NCI-H460 (cell line): ENCODE measurements around the gene EZH2. TPM values are rescaled to one million over a fixed set of nuclear protein-coding genes. Genes with fewer than 3 reads are reported as not detected.

Source experiments
- DNase-seq: peaks from one replicate; pipeline ENCODE4 v3.0.0-alpha.2; 2016; ENCODE audit warnings: low read depth; ENCODE audit errors: extremely low read depth
- polyA plus RNA-seq: library from polyadenylated mRNA; depleted of rRNA; stranded (reverse); fragments of >200 nt; gene quantifications from 2 replicates; pipeline ENCODE4 v1.2.3, GENCODE V29; 2014; cell fraction: nucleus; rRNA removed
- total RNA-seq: library from RNA; depleted of rRNA; stranded (reverse); fragments of >200 nt; shearing (Covaris generic); gene quantifications from 2 replicates; pipeline ENCODE4 v1.2.3, GENCODE V29; 2014; rRNA removed

EZH2 gene
- total RNA-seq = 26.0 and 35.5 TPM in 2 replicates
- polyA plus RNA-seq = 59.8 and 66.8 TPM in 2 replicates

- DNase-seq = no peak
Measured at GRCh38 chr7:148884049-148884298, at the start of gene EZH2. TSS of gene EZH2 (minus strand) at chr7:148884291. CDS start at chr7:148847298, 36,993 bp downstream.

DNA sequence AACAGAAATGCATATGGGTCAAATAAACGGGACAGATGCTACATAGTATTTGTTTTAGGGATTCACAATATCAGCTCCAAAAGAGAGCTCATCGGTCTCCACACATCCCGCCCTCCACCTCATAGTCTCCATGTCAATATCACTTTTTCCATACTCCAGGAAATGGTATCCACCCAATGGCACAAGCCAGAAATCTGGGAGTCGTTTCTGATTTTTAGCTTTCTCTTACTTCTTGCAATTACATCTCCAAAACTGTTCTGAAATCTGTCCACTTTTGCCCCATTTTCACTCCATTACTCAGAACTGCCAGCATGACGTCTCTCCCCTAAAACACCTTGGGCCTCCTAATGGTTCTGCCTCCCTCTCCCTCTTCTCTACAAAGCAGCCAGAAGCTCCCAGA lies 47.4 kb upstream of the EZH2 start:
- DNase-seq = no peak

GRCh38 chr7:148930335-148930734 lies 46.2 kb upstream of the EZH2 start:
- no peak for DNase-seq

- no peak for DNase-seq
Measured at GRCh38 chr7:148929176-148929575, 45.1 kb upstream of the EZH2 start.

DNA sequence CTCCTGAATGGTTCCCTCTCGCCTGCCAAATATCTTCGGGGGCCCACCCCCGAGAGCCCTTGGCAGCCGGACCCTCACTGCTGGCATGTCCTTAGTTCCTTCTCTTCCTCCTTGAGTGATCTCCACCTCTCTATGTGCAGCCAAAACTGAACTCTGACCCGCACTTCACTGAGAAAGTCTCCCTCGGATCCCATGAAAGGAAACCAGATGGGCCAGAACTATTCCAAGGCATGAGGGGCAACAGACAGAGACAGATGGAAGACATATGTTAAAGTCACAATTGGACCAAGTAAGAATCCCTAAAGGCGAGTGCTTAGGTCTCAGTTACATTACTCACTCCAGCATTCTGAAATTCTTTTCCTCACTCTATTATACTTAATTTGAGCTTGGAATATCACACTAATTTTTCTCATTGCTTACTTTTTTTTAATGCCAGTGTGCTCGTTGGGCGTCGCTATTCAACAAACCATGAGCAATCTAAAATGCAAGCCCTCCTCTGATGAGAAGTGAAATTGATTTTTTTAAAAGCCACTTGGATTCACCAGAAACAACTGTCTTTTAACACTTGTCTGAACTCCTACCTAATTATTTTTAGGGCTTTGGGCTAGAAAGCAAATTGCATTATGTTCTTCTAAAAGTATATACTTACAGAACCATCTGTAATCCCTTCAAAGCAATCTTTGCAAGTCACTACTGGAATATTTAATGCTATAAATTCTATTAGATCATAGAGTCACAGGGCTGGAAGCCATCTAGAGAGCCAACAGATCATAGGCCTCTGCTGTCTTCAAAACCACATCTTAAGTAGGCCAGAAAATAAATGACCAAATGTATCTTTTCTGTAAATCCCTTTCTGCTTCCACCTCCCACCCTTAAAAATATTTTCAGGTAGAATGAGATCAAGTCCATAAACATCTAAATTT lies 43.3 kb upstream of the EZH2 start:
- no peak for DNase-seq

GRCh38 chr7:148925836-148926235 lies 41.7 kb upstream of the EZH2 start:
- no peak for DNase-seq

DNA sequence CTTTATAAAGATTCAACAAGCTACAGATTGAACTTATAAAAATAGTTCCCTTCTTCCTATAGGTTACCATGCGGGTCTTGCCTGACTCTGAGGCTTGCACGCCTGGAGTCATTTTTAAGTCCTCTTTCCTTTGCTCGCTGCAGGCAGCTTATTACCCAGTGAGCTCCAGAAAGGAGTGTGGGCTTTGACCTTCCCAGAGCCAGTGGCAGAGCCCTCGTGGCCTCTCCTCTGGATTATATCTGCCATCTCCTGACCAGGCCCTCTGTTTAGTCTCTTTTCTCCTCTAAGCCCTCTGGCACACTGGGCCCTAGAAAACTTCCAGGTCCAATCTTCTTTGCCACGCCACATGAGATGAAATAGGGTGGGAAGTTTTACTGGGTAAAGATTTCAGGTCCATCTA lies 39.9 kb upstream of the EZH2 start:
- DNase-seq = no peak

DNA sequence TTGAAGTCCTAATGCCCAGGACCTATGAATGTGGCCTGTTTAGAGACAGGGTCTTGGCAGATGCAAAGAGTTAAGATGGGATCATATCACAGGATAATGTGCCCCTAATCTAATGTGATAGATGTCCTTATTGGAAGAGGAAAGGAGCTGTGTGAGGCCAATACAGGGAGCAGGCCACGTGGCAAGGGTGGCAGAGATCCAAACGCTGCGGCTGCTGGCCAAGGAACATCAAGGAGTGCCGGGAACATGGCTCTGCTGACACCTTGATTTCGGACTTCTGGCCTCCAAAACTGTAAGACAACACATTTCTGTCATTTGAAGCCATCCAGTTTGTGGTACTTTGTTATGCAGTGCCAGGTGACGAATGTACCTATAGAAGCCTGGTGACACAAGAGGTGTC lies 37.7 kb upstream of the EZH2 start:
- DNase-seq = no peak

DNA sequence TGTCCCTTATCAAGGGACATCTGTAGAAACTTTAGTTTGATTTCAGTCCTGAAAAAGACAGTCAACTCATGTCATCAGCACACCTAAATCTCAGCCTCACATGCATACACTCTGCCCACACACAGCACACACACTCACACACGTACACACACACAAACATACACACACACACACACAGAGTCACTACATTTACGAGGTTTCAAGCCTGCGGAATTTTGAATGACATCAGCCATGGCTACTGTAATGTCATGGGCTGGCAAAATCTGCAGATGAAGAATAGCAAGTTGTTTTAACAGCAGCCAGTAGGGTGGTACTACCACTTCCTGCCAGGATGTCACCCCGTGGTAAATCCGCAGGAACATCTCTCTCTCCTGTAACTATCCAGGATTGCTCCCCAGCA lies 37.1 kb upstream of the EZH2 start:
- DNase-seq = no peak

DNA sequence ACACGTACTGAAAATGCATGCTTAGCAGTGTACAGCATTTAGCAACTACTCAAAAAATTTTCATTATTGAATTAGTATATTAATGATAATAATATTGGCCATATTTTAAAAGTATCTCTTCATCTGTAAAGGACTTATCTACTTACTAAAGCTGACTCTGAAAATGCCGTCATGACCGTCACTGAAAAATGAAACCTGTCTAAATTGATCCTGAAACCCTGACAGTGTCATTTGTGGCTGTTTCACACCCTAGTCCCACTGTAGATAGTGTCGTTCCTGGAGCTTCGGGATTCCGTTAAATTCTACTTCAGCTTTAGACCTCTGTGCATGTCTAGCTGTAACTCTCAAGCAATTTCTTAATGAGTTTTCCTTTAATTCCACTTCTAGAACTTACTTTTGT lies 35.8 kb upstream of the EZH2 start:
- DNase-seq = no peak

DNA sequence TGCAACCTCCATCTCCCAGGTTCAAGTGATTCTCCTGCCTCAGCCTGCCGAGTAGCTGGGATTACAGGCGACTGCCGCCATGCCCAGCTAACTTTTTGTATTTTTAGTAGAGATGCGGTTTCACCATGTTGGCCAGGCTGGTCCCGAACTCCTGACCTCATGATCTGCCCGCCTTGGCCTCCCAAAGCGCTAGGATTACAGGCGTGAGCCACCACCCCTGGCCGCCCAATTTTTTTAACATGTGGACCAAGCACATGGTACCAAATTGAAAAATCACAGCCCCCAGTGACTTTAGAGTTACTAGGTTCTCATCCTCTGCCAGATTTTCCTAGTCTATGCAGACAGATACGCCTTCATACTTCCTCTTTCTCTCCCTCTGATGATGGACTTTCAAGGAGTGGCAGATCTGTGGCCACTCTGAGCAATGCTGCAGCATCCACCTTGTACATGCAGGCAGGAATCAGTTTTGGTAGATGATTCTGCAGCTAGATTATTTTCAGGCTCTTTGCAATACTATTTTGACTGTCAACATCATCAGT lies 34.0 kb upstream of the EZH2 start:
- DNase-seq = no peak

DNA sequence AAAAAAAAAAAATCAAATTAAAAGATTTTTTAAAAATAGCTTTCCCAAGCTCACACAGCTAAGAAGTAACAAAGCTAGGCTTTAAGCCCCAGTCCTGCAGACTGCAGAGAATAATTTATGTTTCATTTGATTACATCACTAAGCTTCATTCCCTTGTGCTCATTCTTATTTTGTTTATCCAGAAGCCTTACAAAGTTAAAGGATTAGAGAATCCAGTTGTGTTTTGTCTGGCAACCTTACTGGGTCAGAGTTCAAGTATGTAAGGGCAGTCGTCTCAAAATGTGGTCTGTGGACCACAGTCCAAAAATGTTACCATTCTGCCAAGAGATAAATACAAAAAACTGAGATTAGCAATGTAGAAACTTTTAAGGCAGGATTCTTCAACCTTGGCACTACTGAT lies 32.1 kb upstream of the EZH2 start:
- DNase-seq = no peak

DNA sequence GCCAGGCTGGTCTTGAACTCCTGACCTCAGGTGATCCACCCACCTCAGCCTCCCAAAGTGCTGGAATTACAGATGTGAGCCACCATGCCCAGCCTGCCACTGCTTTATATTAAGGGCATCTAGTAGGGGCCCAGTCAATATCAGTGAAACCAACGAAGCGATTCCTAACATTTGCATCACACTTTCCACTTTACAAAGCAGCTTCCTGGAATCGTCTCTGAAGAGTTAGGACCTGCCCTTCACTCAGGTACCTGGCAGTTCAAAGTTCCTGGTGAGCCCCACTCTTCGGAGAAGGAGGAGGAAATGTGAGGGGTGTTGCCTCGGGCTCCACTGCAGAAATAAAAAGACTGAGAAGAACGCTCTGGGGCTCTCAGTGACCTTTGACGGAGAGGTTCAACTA lies 31.1 kb upstream of the EZH2 start:
- DNase-seq = no peak

DNA sequence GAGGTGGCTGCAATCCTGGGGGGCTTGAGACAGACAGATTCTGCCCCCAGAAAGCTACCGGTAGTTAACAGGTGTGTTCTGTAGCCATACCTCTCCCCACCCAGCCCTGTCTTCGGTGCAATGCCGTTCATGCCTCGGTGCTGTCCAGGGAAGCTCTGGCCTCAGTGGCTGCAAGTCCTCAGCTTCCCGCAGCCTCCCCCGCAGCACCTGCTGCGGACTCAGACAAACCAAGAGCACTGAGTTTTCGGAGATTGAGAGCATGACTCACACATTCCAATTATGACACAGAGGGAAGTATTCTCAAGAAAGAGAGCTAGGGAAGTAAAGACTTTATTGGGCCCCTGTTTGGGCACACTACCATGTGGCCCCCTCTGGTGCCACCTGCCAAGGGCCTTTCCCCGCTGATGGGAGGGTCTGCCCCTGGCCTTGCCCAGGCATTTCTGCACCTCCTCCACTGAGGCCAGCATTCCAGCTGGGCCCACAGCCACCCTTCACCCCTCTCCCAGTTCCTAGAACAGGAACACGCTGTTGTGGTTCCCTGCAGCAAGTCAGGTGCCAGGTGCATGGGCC lies 30.2 kb upstream of the EZH2 start:
- no peak for DNase-seq

DNA sequence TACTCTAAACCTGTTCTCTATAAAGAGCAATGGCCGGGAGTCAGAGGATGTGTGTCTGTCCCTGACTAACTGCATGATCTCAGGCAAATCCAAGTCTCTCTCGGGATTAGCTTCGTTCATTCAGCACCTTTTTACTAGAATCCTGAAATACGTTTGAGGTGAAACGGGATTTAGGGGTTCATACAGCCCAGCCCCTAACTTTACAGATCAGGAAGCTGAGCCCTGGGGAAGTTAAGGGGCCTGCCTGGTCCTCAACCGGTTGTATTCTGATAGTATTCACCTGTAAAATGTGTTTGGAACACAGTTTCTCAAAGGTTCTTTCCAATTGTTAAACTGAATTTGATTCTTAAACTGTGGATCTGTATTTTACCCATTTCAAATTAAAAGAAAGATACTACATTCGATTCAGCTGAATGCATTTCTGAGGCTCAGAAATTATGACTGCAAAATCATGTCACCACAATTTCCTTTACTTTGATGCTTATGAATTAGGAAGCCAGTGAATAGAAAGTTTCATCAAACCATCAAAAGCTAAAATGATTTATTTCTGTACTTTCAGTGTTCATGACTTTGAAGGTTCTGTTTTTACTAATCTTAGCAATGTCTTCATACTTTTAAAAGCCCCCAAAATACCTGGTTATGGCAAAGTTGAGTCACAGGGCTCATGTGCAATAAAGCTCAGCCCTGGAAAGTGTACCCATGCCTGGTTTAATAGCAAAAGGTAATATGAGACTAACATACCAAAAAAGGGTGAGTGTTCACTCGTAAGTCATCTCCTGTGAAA lies 28.9 kb upstream of the EZH2 start:
- DNase-seq = no peak

DNA sequence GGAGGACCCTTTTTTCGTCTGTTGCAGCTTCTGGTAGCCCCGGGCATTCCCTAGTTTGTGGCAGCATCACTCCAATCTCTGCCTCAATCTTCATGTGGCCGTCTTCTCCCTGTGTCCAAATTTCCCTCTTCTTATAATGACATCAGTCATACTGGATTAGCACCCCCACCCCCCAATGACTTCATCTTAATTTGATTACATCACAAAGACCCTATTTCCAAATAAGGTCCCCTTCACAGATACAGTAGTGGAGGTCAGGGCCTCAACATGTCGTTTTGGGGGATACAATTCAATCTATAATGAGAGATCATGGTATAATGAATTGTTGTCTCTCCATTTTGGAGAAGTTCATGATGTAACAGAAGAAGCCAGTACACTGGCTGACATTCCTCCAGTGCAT lies 28.1 kb upstream of the EZH2 start:
- no peak for DNase-seq

DNA sequence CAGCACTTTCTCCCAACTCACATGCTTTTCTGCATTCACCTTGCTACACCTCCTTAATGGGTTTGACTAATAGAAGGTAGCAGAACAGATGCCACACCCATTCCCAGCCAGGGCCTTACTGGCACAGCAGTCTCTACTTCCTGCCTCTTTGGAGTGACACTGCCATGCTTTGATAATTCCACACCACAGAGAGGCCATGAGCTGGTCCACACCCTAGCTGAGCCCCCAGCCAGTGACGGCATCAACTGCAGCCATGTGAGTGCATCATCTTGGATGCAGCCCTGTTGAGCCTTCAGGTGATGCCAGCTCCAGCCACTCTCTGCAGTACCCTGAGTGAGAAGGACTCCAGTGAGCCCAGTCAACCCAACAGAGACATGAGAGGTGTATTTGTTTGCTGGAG lies 27.5 kb upstream of the EZH2 start:
- no peak for DNase-seq

GRCh38 chr7:148909568-148909967 lies 25.5 kb upstream of the EZH2 start:
- no peak for DNase-seq

DNA sequence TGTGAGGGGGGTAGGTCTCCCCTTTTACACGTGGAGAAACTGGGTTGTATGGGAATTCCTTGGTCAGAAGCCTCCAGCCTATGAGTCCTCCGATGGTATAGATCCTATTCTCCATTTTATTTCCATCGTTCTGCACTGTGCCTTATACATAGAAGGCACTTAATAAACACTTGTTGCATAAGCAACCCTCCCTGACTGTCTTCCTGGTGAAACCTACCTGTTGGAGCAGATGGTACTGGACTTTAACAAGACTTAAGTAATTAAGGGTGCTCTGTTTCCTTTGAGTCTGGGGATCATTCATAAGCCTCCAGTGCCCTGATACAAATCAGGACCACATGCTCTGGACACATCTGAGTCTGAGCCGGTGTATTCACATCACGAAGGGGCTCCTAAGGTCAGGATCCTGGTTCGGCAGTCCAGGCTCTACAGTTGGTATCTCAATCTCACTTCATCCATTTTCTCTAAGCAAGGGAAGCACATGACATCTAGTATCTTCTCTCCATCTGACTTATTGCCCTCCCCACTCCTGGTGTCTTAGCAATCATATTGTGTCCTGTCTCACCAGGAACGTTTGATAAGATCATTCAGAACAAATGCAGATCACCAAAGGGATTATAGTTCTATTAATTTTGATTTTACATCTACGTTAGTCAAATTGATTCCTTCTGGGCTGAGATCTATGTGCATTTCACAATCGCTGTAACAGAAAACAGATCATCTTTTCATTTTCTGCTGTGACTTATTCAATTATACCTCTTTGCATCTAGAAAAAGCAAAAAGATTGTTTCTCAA lies 22.8 kb upstream of the EZH2 start:
- DNase-seq = no peak

DNA sequence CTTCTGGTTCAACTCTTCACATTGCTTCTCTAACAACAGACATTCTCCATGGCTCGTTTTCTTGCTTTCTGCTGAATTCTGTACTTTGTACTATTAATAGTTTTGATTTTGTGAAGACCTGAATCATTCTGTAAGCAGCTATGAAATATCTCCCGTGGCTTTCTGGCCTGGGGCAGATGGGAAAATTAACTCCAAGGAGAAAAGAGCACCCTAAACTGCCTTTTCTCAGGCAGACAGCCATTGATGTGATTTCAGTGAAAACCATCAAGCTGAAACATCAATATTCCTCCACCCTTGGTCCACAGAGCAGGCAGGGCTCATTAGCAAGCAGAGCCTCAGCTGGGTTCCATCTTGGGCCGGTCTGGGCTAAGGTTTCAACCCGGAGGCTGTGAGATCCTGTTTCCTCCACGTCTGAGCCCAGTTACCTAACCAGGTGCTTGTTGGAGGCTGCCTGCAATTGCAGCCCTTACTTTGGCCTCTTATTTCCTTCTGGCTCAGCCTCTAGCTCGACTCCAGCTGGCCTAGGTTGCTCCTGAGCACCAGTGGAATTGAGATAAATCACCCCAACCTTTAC lies 21.1 kb upstream of the EZH2 start:
- no peak for DNase-seq
